GM12874 (cell line): ENCODE data around the gene CFAP45.

Experiments
- TF ChIP-seq, protein P1 (sequence below): IDR thresholded peaks from 2 replicates; pipeline ENCODE4 v1.5.1; 2011; ENCODE audit warnings: low read depth, mild to moderate bottlenecking, control low read depth, low read length, moderate library complexity; ENCODE audit not compliant: insufficient read depth

CFAP45 gene

GRCh38 chr1:159870704-159871103, 29.3 kb downstream of the CFAP45 start:
- TF ChIP-seq, protein P1, sequence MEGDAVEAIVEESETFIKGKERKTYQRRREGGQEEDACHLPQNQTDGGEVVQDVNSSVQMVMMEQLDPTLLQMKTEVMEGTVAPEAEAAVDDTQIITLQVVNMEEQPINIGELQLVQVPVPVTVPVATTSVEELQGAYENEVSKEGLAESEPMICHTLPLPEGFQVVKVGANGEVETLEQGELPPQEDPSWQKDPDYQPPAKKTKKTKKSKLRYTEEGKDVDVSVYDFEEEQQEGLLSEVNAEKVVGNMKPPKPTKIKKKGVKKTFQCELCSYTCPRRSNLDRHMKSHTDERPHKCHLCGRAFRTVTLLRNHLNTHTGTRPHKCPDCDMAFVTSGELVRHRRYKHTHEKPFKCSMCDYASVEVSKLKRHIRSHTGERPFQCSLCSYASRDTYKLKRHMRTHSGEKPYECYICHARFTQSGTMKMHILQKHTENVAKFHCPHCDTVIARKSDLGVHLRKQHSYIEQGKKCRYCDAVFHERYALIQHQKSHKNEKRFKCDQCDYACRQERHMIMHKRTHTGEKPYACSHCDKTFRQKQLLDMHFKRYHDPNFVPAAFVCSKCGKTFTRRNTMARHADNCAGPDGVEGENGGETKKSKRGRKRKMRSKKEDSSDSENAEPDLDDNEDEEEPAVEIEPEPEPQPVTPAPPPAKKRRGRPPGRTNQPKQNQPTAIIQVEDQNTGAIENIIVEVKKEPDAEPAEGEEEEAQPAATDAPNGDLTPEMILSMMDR: no peak

- TF ChIP-seq, protein P1: no peak
These were observed 30.4 kb downstream of the CFAP45 start for GRCh38 chr1:159869607-159870006.

DNA sequence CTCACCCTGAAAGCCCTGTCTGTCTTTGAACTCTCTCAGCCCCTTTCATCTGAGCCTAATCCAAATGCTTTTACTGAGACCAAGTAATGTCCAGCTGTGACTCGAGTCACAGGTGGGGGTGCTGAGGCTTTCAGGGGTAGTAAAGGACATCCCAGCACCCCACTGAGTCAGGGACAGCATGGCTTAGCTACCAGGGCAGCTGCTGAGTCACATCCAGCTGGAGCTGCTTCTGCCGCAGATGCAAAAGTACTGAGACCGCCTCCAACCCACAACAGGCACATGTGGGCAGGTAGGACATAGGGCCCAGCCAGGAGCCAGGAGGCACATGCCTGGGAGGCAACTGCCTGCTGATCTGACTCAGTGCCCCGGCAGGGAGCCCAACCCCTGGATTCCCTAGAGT, 30.8 kb downstream of the CFAP45 start:
- TF ChIP-seq, protein P1: no peak

DNA sequence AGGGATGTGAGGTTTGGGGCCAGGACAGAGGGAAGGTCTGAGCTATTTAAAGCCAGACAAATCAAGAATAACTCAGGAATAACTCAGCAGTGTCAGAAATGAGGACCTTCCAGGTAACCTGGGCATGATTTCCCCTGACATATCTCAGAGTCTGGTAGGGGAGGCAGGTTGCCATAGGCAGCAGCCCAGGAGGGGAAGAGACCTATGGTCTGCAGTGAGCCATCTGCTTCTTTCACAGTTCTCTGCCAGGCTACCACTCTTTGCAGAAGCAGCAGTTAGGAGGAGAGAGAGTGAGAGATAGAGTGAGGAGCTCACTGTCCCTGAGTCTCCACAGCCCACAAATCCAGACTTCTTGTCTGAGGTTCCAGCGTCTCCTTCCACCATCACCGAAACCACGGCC, 31.2 kb downstream of the CFAP45 start:
- TF ChIP-seq, protein P1: no peak

GRCh38 chr1:159867664-159868026, 32.3 kb downstream of the CFAP45 start:
- TF ChIP-seq, protein P1: no peak

- TF ChIP-seq, protein P1: no peak
These were observed 32.9 kb downstream of the CFAP45 start for GRCh38 chr1:159866905-159867663.

GRCh38 chr1:159866066-159866465, 33.9 kb downstream of the CFAP45 start:
- TF ChIP-seq, protein P1: no peak
